Measurements from ENCODE around the gene SH2D2A. TPM values are rescaled to one million over a fixed set of nuclear protein-coding genes. Genes with fewer than 3 reads are reported as not detected.

SH2D2A gene
- total and polyA plus RNA-seq, 9 of the 15 experiments (the other 6 are each of a cell fraction or from before 2014, with no cell fraction given), result 0.89 to 33.6 (median 6.9) TPM

DNA sequence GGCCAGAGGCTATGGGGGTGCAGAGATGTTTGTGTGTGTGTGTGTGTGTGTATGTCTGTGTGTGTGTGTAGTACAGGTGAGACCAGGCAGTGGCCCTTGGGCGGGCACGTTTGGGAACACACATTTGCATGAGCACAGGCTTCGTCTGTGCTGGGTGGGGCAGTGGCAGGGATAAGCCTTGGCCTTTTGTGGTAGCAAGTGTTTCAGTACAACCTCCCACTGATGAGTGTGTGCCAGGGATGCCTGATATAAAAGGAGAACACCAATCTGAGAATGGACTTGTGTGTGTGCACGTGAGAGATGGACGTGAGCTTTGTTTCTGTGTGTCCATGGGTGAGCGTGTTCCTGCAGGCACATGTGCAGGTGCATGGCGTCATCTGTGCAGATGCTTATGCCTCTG, 47.0 kb upstream of the SH2D2A start (continued):
- TF ChIP-seq ZNF232 (CRISPR knock-in tag; IDR thresholded peaks at IDR 0.05) (no peak), HMGN3 (IDR thresholded peaks at IDR 0.05; ENCODE audit: borderline replicate concordance, extremely low read depth, insufficient read length, low read depth, low read length) (no peak), OTX1 (CRISPR knock-in tag; IDR thresholded peaks at IDR 0.05) (0 out of 2 replicates have a peak, but pooled peaks have one; percentile 0), ZNF695 (CRISPR knock-in tag; IDR thresholded peaks at IDR 0.05) (0 out of 2 replicates have a peak, but pooled peaks have one; percentile 47), CHD1 (IDR thresholded peaks at IDR 0.05; ENCODE audit: low read length) (no peak), HEY1 (CRISPR knock-in tag; IDR thresholded peaks at IDR 0.05; ENCODE audit: borderline replicate concordance) (no peak), CBX3 (IDR thresholded peaks at IDR 0.05; ENCODE audit: borderline replicate concordance in 1 of 2, low read length in 2 of 2) (no peak), BCL6 (CRISPR knock-in tag; IDR thresholded peaks at IDR 0.05) (no peak), ZNF764 (CRISPR knock-in tag; IDR thresholded peaks at IDR 0.05; ENCODE audit: low read depth) (no peak)

- Histone ChIP-seq H3K27me3 (ENCODE audit: control insufficient read depth in 2 of 2, insufficient read depth in 2 of 2, low read length in 2 of 2) (no peaks in the 10 kb centered on the region), H3K9me3 (replicated peaks; ENCODE audit: control insufficient read depth, insufficient read depth, low read depth, low read length) (no peaks in the 10 kb centered on the region), H3K4me2 (ENCODE audit: insufficient read depth, low read length) (peak overlapping the region; percentile 79), H3K9ac (ENCODE audit: insufficient read depth in 1 of 2, low read depth in 2 of 2, low read length in 2 of 2) (peak overlapping the region; percentile 36 to 79; a peak in 3 of 4 replicates), H3K9me1 (ENCODE audit: control insufficient read depth, insufficient read depth, low read length) (no peaks in the 10 kb centered on the region), H3K79me2 (ENCODE audit: control insufficient read depth, insufficient read depth, low read length) (peaks cover 41% of the 10 kb centered on the region; the same call in 2 of the 3 replicates), H3K4me3 (peak overlapping the region; percentile 20), H3K27ac (ENCODE audit: extremely low read depth, low read depth, low read length) (peak overlapping the region; percentile 61), H4K20me1 (replicated peaks; ENCODE audit: control insufficient read depth, insufficient read depth, low read length) (no peaks in the 10 kb centered on the region), H2AFZ (ENCODE audit: low read depth, low read length) (peak overlapping the region; percentile 56), H3K36me3 (ENCODE audit: control insufficient read depth, insufficient read depth, low read length) (peaks cover 3% of the 10 kb centered on the region; the same call in 2 of the 3 replicates), H3K4me1 (replicated peaks in 1 of 2; ENCODE audit: control insufficient read depth in 2 of 2, insufficient read depth in 2 of 2, low read length in 2 of 2) (peaks cover 80 to 91% of the 10 kb centered on the region in 2 experiments)
- CTCF ChIA-PET (ENCODE audit: low intra/inter-chr PET ratio), result no interaction called here
- peak; percentile 85 for FAIRE-seq
- no TSS peak for BruUV-seq (replicated peaks)
- POLR2A ChIA-PET, result interaction anchor here (0.6 to 1.1 kb wide), 4 partner anchors 10 to 142 kb away, joined by 3 to 4 read pairs (median 4); no protein-coding TSS in a partner anchor
- peak; percentile 70 to 80 (median 74) for DNase-seq (ENCODE audit: extremely low read depth in 1 of 4, low spot score in 3 of 4)
- intact Hi-C loops (cut with micrococcal nuclease) (loop anchor here (5.0 kb wide), 1 partner anchor 176 kb away; no protein-coding TSS in a partner anchor), in situ Hi-C loops (cut with MboI) (loop anchor here (5.0 kb wide), 2 partner anchors 61 to 136 kb away; partner anchors contain the start of genes ISG20L2 and METTL25B)
- WGBS (ENCODE audit: insufficient coverage, low coverage, missing lambda C conversion rate), result 0% methylated on average over 10 of the region's 10 CpGs
- peak; percentile 12 for ATAC-seq
- TF ChIP-seq ZNF133 (CRISPR knock-in tag; IDR thresholded peaks at IDR 0.05) (no peak), PRMT5 (CRISPR knock-in tag; IDR thresholded peaks at IDR 0.05) (no peak), ASH1L (IDR thresholded peaks at IDR 0.05; ENCODE audit: borderline replicate concordance, low read depth, partially characterized antibody) (peak; percentile 22), CSDE1 (IDR thresholded peaks at IDR 0.05) (no peak), RAD51 (IDR thresholded peaks at IDR 0.05; ENCODE audit: borderline replicate concordance, low read depth) (no peak), RBM15 (IDR thresholded peaks at IDR 0.05; ENCODE audit: insufficient read depth, low read length) (no peak), TCF3 (CRISPR knock-in tag; IDR thresholded peaks at IDR 0.05) (peak; percentile 72), POLR2A (conservative IDR thresholded peaks at IDR 0.05) (no peak), ZBTB9 (CRISPR knock-in tag; IDR thresholded peaks at IDR 0.05) (0 out of 2 replicates have a peak, but pooled peaks have one; percentile 24)
- TF ChIP-seq, protein P1, sequence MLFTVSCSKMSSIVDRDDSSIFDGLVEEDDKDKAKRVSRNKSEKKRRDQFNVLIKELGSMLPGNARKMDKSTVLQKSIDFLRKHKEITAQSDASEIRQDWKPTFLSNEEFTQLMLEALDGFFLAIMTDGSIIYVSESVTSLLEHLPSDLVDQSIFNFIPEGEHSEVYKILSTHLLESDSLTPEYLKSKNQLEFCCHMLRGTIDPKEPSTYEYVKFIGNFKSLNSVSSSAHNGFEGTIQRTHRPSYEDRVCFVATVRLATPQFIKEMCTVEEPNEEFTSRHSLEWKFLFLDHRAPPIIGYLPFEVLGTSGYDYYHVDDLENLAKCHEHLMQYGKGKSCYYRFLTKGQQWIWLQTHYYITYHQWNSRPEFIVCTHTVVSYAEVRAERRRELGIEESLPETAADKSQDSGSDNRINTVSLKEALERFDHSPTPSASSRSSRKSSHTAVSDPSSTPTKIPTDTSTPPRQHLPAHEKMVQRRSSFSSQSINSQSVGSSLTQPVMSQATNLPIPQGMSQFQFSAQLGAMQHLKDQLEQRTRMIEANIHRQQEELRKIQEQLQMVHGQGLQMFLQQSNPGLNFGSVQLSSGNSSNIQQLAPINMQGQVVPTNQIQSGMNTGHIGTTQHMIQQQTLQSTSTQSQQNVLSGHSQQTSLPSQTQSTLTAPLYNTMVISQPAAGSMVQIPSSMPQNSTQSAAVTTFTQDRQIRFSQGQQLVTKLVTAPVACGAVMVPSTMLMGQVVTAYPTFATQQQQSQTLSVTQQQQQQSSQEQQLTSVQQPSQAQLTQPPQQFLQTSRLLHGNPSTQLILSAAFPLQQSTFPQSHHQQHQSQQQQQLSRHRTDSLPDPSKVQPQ (CRISPR knock-in tag; IDR thresholded peaks at IDR 0.05; ENCODE audit: borderline replicate concordance), result no peak
These were observed 46.5 kb upstream of the SH2D2A start for GRCh38 chr1:156862997-156863599.

Data from K562 (cell line).